Stimulated activated CD8-positive, alpha-beta memory T cell treated with anti-CD3 and anti-CD28 coated beads, Interleukin-4, amount 100 ng/mL, for 1 hour (primary cell): ENCODE data around the gene TOMM6.
A peak's percentile ranks its signal among the peaks of the same experiment; 100 is the strongest.

Experiments used
- DNase-seq, 2 donors: peaks; one replicate each; pipeline ENCODE4 v3.0.0-alpha.2; 2020; ENCODE audit warnings: low read depth in 2 of 2, low spot score in 1 of 2

Gene TOMM6

DNA sequence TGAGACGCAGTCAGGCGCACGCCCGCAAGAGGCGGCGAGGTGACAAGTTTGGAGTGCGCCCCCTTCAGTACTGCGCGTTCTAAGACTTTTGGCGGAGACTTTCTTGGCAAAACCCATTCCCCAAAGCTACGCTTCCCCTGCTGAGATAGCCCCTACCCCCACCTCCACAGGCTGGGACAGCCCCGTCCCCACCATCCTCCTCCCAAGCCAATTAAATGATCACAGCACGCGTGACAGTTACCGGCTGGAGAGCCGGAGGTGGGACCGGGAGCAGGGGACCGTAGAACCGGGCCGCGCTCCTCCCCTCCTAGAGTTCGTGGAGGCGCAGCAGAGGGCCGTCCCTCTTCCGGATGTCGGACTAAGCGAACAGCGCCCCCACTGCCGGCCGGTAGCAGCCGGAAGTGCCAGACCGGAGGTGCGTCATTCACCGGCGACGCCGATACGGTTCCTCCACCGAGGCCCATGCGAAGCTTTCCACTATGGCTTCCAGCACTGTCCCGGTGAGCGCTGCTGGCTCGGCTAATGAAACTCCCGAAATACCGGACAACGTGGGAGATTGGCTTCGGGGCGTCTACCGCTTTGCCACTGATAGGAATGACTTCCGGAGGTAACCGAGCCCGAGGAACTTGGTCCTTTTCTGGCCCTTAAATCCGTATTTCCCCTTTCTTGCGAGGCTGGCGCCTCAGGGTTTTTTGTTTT, at the start of gene TOMM6:
Gene TOMM6, plus strand, starts transcription at position 476 of the 699 bp plus-strand sequence. Its CDS starts 4 bp downstream, at position 480.
- peak; percentile 86 to 90 for DNase-seq

DNA sequence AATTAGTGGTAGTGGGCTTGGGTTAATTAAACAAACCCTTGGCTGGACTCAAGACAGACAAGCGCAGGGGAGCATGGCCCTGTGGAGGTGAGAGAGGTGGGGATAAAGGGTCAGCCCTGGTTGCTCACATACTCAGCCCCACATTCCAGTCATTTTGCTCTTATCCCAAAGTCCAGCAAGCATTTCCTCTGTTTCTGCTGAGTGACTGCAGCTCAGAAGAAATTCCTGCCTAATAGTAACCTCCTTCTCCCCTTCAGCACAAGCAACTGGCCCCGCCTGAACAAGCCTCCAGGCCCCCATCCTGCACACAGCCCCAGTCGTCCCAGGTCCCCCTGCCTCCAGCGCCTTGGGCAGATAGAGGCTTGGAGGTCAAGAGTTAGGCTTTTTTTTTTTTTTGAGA, 48.5 kb upstream of the TOMM6 start:
- DNase-seq, result no peak

DNA sequence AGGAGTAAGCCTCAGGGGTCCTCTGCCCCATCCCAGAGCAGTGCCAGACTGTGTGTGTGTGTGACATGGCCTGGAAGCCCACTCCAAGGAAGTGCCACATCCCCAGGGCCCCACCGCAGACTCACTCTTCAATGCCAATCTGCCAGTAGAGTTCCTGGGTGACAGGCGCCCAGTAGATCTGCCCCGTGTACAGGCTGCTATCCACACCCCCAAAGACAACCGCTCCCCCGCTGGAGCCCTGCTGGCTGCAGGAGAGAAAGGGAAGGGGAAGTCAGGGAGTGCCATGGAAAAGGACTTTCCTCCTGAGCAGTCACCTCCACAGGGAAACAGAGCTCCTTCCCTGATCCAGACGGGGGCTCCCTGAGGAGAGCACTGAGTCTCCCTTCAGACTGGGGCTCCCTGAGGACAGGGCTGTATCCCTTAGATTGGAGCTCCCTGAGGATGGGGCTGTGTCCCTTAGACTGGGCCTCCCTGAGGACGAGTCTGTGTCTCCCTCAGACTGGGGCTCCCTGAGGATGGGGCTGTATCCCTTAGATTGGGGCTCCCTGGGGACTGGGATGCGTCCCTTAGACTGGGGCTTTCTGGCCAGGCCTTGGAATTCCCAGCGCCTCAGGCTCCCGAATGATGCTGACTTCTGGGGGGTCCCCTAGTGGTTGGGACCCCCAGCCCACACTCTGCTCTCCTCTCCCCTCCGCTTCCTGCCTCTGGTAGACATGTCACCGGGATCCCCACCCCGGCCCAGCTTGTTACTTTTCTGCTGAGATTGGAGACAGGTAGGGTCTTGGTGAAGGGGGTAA, 46.9 kb upstream of the TOMM6 start:
- no peak for DNase-seq

DNA sequence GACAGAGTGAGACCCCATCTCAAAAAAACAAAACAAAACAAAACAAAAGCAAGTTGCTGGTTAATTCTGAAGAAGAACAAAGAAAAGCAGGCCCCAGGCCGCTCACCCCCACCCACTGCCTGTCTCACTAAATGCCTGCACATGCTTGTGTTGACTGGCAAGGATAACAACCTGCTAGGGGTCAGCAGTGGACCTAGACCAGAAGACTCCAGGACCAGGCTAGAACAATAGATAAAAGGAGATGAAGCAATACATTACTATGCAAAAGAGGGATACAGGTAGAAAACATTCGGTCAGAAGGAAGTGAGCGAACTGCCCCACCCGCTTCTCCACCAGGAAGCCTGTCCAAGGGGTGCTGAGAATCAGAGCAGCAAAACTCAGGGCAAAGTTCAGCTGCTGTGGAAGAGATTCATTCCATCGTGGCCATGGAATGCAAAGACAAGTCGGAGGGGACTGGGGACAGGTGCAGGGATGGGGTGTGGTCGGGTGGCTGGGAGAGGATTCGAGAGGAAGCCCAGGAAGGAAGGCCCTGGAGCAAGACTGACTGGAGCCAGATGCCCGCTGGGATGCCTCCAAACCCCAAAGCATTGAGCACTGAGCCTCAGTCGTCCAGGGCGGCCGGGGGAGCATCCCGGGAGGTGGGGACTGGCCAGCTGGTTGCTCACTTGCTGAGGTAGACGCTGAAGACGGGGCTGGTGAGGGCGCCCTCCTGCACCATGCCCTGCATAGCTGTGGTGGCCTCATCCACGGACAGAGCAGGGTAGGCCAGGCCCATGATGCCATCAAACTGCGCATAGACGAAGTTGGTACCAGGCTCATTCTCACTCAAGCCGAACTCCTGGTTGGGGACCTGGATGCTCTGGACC, 45.6 kb upstream of the TOMM6 start:
- DNase-seq, result no peak

DNA sequence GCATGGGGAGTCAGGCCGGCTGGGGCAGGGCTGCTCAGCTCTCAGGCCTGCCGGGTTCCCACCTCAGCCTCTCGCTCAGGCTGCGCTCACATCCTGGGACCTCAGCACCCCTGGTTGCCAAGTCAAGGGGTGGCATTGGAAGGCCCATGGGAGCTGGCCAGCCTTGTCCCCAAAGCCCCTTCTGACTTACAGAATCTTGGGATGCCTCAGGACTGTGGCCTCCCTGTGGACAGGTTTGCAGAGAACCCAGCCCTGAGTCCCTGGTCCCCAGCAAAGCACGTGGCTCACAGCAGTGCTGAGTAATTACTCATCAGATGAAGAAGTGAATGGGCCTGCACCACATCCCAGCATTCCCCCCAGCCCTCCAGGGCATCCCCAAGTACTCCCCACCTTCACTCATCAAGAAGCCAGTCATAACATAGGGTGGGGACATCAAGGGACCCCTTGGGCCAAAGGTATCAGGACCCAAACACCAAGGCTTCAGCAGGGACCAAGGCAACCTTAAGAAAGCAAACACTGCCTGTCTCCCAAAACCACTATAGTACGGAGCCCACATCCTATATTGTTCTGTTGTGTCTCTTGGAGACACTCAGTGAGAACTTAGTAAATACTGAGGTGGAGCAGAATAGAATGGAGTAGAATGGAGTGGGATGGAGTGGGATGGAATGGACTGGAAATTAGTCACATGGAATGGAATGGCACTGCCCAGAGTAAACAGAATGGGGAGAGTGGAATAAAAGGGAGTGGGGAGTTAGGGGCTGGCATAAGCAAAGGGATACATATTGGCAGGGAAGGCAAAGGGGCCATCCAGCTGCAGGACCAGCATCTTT, 43.9 kb upstream of the TOMM6 start:
- DNase-seq, result no peak

DNA sequence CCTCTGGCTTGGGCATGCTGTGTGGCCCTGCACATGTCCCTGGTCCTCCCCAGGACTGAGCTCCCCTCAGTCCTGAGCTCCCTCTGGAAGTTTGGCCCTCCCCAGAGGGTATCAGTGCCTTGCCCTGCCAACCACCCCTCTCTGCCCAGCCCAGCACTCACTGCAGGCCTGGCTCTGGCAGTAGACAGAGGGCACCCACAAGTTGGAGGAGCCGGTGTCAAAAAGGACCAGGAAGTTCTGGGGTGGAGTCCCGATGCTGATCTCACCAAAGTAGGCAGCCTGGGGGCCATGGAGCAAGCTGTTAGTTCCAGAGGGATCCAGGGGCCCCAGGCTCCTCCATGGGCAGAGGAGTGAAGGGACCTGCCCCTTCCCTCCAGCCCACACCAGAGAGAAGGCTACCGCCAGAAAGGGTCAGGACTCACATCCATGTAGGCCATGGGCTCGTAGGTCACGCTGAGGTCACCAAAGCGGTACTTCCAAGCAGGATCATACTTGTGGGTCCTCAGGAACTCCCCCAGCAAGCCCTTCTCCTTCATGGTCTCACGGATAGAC, 43.2 kb upstream of the TOMM6 start:
- DNase-seq, result no peak

DNA sequence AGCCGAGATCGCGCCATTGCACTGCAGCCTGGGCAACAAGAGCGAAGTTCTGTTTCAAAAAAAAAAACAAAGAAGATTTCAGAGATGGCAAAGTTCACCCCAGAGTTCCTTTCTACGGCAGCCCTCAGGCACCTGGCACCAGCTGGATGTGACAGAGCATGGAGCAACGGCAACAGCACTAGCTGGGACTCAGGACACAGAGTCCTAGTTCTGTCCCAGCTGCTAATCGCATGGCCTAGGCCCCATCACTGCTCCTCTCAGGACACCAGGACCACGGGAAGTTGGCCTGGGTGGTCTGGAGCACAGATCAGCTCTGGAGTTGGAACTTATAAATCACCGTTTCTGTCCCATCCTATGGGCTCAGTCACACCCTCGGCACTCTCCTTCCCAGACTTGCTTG, 41.4 kb upstream of the TOMM6 start:
- DNase-seq, result no peak

DNA sequence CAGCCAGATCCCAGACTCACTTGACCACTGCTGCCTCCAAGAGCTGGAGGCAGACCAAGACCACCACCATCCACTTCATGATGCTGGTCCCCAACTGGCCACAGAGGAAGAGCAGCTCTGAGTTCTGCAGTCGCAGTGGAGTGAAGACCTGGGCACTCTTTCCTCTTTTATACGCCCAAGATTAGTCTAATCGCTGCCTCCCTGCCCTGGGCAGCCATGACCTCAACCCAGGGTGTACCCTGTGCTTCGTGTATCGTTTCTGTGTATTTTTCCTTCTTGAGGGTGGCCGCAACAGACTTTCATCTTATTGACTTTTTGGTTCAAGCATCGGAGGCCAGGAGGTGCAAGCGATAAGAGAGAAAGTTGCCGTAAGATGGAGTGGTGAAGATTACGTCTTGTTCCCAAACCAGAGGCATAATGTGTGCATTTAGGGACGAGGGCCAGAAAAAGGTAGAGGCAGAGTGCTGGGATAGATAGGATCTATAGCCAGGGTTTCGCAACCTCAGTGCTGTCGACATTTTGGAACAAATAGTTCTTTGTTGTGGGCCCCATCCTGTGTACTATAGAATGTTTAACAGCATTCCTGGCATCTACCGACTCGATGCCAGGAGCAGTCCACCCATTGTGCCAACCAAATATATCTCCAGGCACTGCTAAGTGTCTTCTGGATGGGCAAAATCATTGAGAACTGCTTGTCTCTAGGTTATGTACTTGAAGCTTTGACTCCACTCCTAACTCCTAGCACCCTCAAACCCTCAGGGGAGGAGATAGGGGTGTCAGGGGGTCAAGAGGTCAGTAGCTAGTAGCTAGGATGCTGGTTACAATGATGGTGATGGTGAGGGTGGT, 40.0 kb upstream of the TOMM6 start, which contains the start of gene PGC:
Gene PGC, minus strand, starts transcription at position 142 of the 846 bp plus-strand sequence. Its CDS starts 63 bp downstream, at position 79.
- no peak for DNase-seq

DNA sequence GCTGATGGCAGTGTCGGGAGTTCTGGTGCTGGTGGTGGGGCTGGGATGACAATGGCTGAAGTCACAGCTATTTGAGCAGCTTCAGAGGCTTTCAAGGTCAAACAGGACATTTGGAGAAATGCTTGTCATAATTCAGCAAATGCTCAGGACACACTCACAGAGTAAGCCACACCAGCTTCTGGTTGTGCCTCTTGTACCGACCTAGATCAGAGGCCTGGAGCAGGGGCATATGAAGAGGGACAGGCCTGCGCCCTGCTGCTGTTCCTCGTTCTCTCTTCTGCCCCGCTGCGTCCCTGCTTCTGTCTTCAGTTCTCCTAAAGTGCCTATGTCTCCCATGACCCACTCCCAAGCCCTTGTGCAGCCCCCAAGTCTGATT, 39.4 kb upstream of the TOMM6 start:
- DNase-seq, result no peak

DNA sequence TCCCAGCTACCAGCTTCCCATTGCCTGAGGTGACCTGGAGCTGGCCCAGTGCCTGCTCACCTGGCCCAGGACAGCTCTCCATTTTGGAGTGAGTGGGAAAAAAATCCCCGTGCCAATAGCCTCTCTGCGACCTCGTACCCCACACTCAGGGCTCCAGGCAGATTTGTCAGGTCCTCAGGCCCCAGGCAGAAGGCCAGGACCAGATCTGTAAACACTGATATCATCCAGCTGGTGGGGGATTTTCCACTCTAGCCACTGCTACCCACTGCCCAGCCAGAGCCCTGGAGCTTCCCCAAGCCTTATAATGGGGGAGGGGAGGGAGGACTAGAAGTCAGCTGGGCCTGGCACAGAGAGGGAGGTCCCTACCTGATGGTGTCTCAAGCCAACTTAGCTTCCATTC, 39.0 kb upstream of the TOMM6 start:
- DNase-seq, result no peak

DNA sequence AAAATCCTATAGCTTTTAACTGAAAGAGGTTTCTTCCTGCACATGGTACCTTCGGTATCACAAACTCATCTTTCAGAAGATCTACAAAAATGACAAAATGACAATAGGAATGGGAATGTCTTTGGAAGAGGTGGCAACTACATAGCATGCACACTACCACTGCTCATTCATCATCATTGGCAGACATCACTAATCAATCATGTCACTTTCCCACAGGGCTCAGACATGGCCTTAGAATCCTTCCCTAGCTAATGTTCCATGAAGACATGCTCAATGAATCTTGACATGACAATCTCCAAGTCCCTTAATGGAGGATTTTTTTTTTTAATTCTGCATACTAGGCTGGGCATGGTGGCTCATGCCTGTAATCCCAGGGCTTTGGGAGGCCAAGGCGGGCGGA, 37.1 kb upstream of the TOMM6 start:
- DNase-seq, result no peak

DNA sequence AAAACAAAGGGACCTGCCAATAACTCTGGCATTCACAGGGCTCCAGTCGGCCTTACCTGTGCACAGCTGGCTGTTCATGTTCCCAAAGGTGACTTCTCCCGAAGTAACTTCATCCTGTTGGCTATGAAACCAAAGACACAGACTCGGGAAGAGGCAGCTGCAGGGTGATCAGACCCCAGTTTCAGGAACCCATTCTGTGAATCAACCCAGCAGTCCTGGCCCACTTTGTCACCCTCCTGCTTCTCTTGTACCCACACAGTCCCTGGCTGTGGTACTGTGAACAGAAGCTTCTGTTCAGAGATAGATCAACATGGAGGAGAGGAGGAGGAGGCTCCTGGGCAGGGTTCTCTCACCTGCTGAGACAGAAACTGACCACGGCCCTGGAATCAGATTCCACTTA, 31.6 kb upstream of the TOMM6 start:
- no peak for DNase-seq

DNA sequence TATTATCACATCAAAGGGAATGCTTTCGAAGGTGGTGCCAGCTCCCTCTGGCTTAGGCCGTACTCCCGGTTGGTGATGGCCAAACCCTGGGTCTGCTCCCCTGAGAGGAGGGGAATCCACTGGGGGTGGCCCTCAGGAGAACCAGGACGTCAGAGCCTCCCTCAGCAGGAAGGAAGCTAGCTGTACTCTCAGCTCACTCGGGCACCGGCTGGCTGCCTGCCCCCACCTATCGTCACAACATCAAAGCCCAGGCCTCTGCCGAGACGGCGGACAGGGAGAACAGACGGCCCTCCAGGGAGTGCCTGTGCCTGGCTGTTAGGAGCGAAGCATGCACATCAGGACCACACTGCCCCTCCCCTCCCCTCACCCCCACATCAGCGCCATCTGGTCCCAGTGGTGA, 31.1 kb upstream of the TOMM6 start:
- no peak for DNase-seq

DNA sequence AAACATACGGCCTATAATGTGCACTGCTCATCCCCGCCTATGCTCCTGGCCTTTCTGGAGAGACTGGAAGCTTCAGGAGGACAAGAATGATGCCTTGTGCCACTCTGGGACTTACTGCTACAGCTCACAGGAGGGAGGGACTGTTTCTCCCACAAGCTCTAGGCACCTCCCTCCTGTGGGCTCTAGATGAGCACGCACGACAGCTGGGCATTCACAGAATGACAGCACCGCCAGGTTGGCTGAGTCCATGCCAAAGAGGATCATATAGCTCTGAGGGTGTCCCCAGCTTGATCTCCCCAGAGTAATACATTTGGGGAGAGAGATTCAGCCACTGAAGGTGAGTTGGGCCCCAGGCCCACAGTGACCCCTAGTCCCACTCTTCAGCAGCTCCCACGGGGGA, 30.2 kb upstream of the TOMM6 start:
- no peak for DNase-seq

DNA sequence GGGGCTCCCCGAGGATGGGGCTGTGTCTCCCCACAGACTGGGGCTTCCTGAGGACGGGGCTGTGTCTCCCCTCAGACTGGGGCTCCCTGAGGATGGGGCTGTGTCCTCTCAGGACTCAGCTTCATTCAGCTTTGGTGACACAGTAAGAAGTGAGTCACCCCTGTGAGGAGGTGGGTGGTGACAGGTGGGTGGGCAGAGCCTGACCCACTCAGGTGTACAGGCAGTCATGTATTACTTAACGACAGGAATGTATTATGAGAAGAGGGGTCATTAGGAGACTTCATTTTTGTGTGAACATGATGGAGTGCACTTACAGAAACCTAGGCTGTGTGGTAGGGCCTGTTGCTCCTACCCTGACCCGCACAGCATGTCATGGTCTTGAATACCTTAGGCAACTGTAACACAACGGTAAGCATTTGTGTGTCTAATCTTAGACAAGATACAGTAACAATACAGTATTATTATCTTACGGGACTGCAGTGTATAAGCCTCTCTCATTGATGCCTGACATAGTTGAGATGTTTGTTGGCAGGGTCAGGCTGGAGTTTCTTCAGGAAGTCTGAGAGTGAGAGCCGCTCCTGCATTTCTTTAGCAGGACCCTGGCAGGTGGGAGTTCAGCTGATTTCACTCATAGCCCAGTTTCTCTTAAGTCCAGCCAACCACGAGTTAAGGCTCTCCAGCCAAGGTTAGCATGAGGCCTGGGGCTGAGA, 29.4 kb upstream of the TOMM6 start:
- no peak for DNase-seq

DNA sequence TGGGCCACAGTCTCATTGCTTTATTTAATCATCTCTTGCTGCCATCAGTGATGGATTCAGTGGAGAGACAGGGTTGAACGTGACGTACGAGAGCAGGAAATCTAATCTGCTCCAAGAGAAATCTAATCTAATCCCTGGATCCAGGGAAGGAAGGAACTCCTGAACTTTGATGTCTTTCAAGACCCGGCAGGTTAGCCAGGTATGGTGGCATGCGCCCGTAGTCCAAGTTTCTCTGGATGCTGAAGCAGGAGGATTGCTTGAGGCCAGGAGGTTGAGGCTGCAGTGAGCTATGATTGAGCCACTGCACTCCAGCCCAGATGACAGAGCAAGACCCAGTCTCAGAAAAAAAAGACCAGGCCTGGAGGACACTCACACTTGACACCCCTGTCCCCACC, 28.9 kb upstream of the TOMM6 start:
- no peak for DNase-seq

DNA sequence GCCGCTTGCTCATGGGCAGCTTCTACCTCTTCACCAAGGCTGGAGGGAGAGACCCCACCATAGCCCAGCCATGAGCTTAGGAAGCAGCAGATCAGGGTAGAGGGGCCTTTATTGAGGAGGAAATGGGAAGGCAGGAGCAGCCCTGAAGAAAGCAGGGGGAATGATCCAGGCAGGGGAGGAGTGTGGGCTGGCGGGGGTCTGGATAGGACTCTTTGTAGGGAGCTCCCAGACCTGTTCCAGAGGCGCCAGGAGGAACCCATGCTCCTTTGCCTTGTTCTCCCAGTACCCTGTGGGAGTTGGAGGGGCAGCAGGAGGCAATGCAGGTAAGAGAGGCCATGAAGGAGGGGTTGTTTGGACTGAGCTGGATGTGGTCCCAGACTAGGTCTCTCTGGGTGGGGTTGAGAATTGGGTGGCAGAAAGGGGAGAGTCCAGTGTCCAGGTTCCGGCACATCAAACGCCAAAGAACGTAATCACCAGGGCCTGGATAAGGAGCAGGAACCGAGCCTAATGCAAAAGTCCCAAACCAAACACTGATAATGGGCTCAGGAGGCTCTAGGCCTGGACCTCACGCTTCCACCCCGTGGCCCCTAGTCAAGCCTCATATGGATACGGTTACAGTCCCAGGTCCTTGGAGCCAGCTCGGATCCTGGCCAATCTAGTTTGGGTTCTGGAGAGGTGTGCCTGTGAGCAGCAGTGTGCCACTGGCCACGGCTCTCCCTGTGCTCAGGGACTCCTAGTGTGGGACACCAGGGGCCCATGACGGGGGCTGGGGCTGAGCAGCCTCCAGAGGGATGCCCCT, 28.2 kb upstream of the TOMM6 start:
- no peak for DNase-seq

DNA sequence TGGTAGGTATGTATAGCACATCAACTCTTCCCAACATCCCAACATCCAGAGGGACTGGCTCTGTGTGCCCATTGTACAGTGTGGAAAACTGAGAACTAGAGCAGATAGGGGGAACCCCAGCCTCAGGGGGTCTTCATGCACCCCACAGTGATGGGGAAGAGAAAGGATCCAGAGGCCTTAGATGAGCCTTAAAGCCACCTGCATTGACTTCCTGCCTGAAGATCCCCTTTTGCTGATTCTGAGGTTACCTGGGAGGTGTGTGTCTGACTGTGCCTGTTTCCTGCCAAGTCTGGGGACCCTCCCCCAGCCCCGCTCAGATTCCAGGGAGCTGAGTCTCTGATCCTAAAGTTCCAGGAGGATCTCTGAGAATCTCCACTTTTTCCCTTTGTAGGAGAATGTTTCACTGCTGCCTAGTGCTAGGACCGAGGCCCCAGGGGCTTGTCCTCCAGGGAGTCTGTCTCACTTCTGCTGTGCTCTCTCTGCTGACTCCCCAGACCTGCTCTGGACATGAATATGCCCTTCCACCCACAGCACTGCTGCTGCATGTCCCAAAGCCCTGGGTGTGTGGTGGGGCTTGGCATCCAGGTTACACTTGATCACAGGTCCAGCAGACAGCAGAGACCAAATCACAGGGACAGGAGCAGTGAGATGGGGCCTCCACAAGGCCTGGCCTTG, 27.5 kb upstream of the TOMM6 start:
- DNase-seq, result no peak
